GM12872 (cell line): ENCODE measurements around the gene SGIP1.

Source experiments
- CTCF ChIP-seq: IDR thresholded peaks from 3 replicates; pipeline ENCODE4 v1.5.1; 2011; ENCODE audit warnings: low read depth, mild to moderate bottlenecking, low read length, moderate library complexity; ENCODE audit not compliant: insufficient read depth

Gene SGIP1

GRCh38 chr1:66521721-66522365, 12.1 kb upstream of the SGIP1 start:
- no peak for TF ChIP-seq CTCF

GRCh38 chr1:66523562-66523961, 10.4 kb upstream of the SGIP1 start:
- no peak for TF ChIP-seq CTCF

- TF ChIP-seq CTCF: no peak
Measured at GRCh38 chr1:66525086-66525485, 8.9 kb upstream of the SGIP1 start.

GRCh38 chr1:66526036-66526435, 7.9 kb upstream of the SGIP1 start:
- no peak for TF ChIP-seq CTCF

GRCh38 chr1:66526991-66527390, 7.0 kb upstream of the SGIP1 start:
- no peak for TF ChIP-seq CTCF

GRCh38 chr1:66527686-66528085, 6.3 kb upstream of the SGIP1 start:
- no peak for TF ChIP-seq CTCF

GRCh38 chr1:66528580-66528979, 5.4 kb upstream of the SGIP1 start:
- TF ChIP-seq CTCF: no peak
